NCI-H524 (cell line): ENCODE results near the gene SEL1L3.
A peak's percentile ranks its signal among the peaks of the same experiment; 100 is the strongest.

Experiments used
- DNase-seq, 2 experiments: peaks; one replicate each; lab custom pipeline; 2025; lab: John Stamatoyannopoulos, UW

The SEL1L3 gene

GRCh38 chr4:25847329-25847728 is 15.5 kb downstream of the SEL1L3 start:
- no peak for DNase-seq

GRCh38 chr4:25845841-25846653 is 16.7 kb downstream of the SEL1L3 start:
- no peak for DNase-seq

GRCh38 chr4:25844961-25845712 is 17.7 kb downstream of the SEL1L3 start:
- no peak for DNase-seq

DNA sequence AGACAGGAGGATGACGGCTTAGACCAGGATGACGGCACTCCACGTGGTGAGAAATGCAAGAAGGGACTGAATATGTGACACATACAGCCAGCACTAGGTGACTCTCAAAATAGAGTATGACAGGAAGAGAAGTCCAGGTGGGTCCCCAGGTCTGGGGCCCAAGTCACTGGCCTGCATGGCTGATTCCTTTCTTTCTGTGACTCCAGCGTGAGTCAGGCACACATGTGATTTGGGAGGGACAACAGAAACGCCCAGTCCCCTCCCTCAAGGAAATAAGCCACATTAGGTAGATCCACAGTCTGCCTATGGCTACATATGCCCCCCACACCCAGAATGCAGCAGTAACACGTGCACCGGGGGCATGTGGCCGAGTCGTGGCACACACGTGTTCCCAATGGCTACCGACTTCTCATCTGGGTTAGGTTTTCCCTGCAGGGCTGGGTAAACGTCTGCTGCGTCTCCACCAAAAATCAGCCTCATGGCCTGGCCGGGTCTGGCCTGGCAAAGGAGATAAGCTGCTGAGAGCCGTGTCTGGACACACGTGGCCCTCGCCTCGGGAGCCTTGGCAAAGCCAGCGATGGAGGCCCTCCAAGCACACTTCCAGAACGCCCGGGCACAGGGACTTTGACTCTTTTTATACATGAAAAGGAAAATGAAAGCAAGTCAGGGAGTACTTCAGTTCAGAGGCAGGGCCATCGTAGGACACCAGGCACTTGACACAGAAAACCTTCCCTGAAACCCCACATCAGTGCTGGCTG is 19.3 kb downstream of the SEL1L3 start:
- DNase-seq: no peak

DNA sequence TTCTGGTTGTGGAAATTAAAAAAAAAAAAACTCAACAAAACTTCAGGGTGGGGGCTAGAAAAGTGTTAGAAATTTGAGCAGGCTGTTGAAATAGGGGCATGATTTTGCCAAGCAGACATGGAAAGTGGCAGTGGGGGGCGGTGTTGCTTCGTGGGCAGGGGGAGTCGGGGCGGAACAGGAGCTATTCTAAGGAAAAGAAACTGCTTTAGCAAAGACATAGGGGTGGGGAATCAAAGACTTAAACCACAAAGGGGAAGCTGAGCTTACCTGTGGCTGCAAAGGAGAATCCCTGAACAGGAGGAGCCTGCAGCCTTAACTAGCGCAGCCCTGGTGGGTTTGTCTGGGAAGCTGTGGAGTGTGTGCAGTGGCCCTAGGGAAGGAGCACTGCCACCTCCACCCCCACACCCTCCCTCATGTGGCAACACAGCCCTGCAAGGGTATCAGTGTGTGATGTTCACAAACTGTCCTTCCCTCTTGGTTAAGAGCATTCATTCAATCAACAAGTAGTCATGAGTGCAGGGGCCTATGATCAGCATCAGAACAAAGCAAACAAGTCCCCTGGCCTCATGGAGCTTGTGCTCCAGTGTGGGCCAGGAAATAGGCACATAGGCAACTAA is 20.5 kb downstream of the SEL1L3 start:
- no peak for DNase-seq

DNA sequence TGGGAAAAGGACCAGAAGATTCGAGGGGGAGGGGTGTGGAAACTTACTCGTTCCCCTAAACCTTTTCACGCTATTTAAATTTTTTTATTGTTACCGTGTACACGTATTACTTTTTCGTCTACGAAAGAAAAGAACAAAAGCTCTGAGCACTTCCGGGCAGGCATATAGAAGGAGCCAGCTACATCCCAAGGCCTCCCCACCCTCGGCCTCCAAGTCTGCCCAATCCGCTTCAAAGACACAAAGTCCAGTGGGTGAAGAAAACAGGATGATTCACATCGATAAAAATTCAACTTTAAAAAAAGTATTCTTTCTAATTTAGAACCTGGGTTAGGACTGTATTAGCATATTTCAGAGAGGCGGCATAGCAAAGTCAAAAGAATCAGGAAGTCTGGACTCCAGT is 23.1 kb downstream of the SEL1L3 start:
- no peak for DNase-seq

GRCh38 chr4:25839233-25839632 is 23.6 kb downstream of the SEL1L3 start:
- DNase-seq: no peak

DNA sequence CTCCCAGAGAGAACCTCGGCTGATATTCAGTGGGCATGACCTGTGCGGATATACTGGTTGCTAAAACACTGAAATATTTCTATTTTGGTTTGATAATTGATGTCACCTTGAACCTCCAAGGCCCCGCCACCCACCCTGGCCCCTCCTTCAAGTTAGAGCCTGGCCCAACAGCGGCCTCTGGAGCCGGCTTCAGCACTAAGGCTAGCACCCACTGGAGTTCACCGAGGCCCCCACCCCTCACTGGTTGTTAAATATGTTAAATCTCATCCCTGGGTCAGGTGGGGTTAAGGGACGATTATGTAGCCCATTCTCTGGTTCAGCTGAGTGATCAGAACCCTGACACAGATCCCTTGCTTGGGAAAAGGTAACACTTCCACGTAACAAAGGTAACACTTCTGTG is 24.3 kb downstream of the SEL1L3 start:
- no peak for DNase-seq

DNA sequence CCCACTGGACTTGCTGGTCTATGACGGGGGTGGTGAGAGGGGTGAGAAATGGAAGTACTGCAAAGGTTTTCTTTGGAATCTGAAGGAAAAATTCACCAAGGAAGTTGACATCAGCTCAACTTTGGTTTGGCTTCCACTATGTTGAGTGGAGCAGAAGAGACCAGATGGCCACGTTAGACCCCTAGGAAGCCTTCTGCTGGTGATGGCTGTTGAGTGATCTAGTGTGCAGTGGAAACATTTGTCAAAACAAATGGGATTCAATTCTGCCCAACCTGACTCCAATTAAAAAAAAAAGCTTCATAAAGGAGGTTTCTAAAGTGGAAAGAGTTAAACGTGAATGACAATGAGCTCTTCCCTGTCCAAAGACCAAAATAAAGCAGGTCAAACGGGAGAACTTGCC is 25.7 kb downstream of the SEL1L3 start:
- peak in 1 of 2 experiments; percentile 13 for DNase-seq

- no peak for DNase-seq
Measured at GRCh38 chr4:25835384-25835783, 27.4 kb downstream of the SEL1L3 start.

GRCh38 chr4:25834411-25835107 is 28.2 kb downstream of the SEL1L3 start:
- peak; percentile 89 to 94 for DNase-seq

- DNase-seq: no peak
Measured at GRCh38 chr4:25830548-25830947, 32.2 kb downstream of the SEL1L3 start.

GRCh38 chr4:25827897-25828296 is 34.9 kb downstream of the SEL1L3 start:
- DNase-seq: peak; percentile 90 to 93

- no peak for DNase-seq
Measured at GRCh38 chr4:25827373-25827772, 35.4 kb downstream of the SEL1L3 start.

DNA sequence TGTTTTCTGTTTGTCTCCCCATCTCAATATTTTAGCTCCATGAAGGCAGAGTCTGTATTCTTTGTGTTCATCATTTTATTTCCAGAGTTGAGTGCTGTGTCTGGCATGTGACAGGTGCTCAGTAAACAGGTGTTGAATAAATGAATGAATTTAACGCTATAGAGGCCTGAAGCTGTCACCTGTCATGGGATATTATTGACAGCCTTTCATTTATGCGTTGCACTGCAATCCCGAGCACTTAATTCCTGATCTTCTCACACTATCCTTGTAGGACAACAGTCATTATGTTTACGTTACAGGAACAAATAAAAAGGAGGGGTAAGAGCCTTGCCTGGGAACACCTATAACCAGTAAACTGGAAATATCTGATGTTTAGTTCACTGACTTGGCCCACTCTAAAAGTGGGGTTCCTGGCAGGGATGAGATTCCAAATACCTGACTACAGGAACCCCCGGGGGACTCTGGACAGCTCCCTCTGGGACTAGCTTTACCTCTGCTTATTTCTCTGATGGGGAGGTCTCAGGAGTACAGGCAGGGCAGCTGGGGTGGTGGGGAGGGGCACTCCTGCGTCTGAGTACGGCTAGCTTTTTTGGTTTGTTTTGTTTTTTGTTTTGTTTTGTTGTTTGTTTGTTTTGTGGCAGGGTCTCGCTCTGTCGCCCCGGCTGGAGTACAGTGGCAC is 36.6 kb downstream of the SEL1L3 start:
- DNase-seq: peak in 1 of 2 experiments; percentile 24

GRCh38 chr4:25823632-25824031 is 39.2 kb downstream of the SEL1L3 start:
- DNase-seq: peak; percentile 26 to 50

DNA sequence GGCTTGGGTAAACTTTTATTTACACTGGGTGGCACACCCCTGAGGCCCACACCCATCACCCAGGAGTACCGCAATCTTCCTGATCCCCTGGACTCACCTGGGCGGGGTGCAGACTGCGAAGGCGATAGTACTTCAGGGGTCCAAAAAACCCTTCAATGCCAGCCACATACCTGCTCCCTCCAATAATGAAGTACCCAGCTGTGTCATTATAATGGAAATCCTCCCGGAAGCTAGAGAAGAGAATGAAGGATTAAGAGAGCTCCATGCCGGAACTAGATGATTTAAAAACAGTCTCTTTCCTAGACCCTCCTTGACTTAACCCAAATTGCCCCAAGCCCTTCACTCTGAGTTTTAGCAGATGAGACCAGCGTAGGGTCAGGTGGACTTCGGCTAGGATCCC is 40.9 kb downstream of the SEL1L3 start:
- peak in 1 of 2 experiments; percentile 68 for DNase-seq

- DNase-seq: no peak
Measured at GRCh38 chr4:25821267-25821666, 41.5 kb downstream of the SEL1L3 start.

DNA sequence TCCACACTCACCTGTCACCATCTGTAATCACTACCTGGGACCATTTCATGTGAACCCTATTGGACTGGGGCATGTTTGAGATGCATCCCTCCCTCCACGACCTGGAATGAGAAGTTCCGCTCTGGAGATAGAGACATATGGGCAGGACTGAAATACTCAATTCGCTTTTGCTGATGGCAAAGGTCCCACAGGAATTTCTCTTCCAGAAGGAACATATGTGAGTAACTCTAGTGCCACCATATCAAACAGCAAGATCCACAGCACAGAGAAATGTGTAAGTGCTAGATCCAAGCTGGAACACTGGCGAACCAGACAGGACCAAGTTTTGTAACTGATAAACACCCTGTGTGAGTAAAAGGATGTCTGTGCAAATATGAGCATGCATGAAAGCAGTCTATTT is 43.9 kb downstream of the SEL1L3 start:
- no peak for DNase-seq

GRCh38 chr4:25818371-25818871 is 44.4 kb downstream of the SEL1L3 start:
- no peak for DNase-seq
